Measurements from ENCODE around the gene NXPH3.

Gene NXPH3

GRCh38 chr17:49553676-49554335, 21.9 kb upstream of the NXPH3 start:
- in situ Hi-C loops (cut with MboI; ENCODE audit: low sequenced_read_pairs) = loop anchor here (25.0 kb wide), 1 partner anchor 133 kb away; the partner anchor contains the start of gene SPOP

- in situ Hi-C loops (cut with MboI; ENCODE audit: low sequenced_read_pairs) = loop anchor here (25.0 kb wide), 1 partner anchor 132 kb away; the partner anchor contains the start of gene SPOP
Observed at GRCh38 chr17:49554694-49555494, 20.8 kb upstream of the NXPH3 start.

GRCh38 chr17:49555495-49556222, 20.0 kb upstream of the NXPH3 start:
- in situ Hi-C loops (cut with MboI; ENCODE audit: low sequenced_read_pairs) = loop anchor here (25.0 kb wide), 1 partner anchor 132 kb away; the partner anchor contains the start of gene SPOP

- in situ Hi-C loops (cut with MboI; ENCODE audit: low sequenced_read_pairs) = loop anchor here (25.0 kb wide), 1 partner anchor 131 kb away; the partner anchor contains the start of gene SPOP
Observed at GRCh38 chr17:49556223-49556943, 19.3 kb upstream of the NXPH3 start.

- in situ Hi-C loops (cut with MboI; ENCODE audit: low sequenced_read_pairs) = loop anchor here (25.0 kb wide), 1 partner anchor 130 kb away; the partner anchor contains the start of gene SPOP
Observed at GRCh38 chr17:49557312-49558024, 18.2 kb upstream of the NXPH3 start.

DNA sequence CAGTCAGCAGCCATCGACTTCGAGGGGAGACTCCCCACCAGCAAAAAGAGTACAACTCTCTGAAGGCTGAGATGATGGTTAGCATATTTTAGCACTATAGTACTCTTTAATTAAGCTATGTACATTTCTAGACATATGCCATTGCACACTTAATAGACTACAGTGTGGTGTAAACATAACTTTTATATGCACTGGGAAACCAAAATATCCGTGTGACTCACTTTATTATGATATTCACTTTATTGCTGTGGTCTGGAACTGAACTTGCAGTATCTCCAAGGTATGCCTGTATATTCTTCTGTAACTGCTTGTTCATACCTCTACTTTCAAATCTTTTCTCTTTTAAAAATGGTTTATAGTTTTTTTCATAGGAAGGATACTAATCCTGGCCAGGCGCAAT, 11.0 kb upstream of the NXPH3 start:
- in situ Hi-C loops (cut with MboI; ENCODE audit: low sequenced_read_pairs) = loop anchor here (25.0 kb wide), 1 partner anchor 123 kb away; the partner anchor contains the start of gene SPOP

- in situ Hi-C loops (cut with MboI; ENCODE audit: low sequenced_read_pairs) = loop anchor here (25.0 kb wide), 1 partner anchor 121 kb away; the partner anchor contains the start of gene SPOP
Observed at GRCh38 chr17:49565948-49566491, 9.7 kb upstream of the NXPH3 start.

DNA sequence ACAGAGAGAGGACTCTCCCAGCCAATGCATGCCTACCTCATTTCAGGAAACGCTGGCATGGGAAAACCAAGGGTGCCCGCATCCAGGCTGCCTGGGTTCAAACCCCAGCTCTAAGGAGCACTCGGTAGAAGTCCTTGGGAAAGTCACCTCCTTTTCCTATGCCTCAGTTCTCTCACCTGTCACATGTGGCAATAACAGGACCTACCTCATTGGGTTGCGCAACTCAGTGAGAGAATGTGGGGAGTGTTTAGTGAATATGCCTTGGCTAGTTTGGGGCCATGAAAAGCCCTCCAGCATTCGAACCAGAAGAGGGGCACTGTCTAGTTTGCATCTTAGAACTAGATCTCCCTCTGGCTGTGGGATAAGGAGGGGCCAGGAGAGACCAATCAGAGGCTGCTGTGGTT, 9.0 kb upstream of the NXPH3 start:
- in situ Hi-C loops (cut with MboI; ENCODE audit: low sequenced_read_pairs) = loop anchor here (25.0 kb wide), 1 partner anchor 121 kb away; the partner anchor contains the start of gene SPOP

- in situ Hi-C loops (cut with MboI; ENCODE audit: low sequenced_read_pairs) = loop anchor here (25.0 kb wide), 1 partner anchor 120 kb away; the partner anchor contains the start of gene SPOP
Observed at GRCh38 chr17:49567104-49567521, 8.6 kb upstream of the NXPH3 start.

GRCh38 chr17:49567871-49568694, 7.6 kb upstream of the NXPH3 start:
- in situ Hi-C loops (cut with MboI; ENCODE audit: low sequenced_read_pairs) = loop anchor here (25.0 kb wide), 1 partner anchor 119 kb away; the partner anchor contains the start of gene SPOP

GRCh38 chr17:49568695-49569047, 7.0 kb upstream of the NXPH3 start:
- in situ Hi-C loops (cut with MboI; ENCODE audit: low sequenced_read_pairs) = loop anchor here (25.0 kb wide), 1 partner anchor 119 kb away; the partner anchor contains the start of gene SPOP

DNA sequence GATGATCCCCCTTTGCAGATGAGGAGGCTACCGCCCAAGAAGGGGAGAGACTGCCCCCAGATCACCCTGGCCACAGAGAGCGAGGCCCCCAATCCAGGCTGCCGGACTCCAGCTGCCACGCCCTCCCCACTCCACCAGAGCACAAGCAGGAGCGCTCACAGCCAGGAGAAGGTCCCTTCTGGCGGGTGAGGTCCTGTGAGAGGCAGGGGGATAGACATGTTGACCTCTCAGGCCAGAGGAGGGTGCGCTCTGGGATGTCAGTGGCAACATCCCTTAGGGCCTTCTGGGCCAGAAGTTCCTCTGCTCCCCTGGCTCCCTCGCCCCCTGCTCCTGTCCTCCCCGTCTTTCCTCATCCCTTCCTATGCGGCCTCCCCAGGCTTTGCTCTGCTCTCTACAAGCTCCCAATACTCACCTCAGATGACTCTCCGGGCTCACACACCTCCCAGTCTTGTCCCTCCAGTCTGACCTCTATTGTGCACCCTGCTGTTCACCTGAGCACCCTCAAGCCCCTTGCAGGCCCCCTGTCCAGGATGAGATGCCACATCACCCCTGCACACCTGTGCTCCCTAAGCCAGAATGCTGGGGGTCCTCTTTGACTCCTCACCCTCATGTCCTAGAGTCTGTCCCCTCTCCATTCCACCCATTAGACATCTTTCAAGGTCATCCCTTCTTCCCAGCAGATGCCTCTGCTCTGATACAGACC, 5.0 kb upstream of the NXPH3 start:
- in situ Hi-C loops (cut with MboI; ENCODE audit: low sequenced_read_pairs) = loop anchor here (25.0 kb wide), 1 partner anchor 117 kb away; the partner anchor contains the start of gene SPOP

DNA sequence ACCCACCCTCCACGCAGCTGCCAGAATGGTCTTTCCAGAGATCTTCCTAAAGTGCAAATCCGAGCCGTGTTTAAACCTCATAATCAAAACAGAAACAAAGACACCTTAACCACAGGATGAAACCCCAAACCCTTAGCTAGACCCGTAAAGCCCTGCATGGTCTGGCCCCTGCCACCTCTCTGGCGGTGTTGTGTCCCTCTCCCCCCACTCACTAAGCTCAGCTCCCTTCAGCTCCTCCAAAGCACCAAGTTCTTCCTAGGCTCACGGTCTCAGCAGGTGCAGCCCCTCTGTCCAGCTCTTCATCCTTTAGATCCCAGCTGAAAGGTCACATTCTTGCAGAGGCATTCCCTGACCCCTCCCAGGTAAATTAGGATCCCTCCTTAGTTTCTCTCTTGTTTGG, 4.4 kb upstream of the NXPH3 start:
- in situ Hi-C loops (cut with MboI; ENCODE audit: low sequenced_read_pairs) = loop anchor here (25.0 kb wide), 1 partner anchor 116 kb away; the partner anchor contains the start of gene SPOP

DNA sequence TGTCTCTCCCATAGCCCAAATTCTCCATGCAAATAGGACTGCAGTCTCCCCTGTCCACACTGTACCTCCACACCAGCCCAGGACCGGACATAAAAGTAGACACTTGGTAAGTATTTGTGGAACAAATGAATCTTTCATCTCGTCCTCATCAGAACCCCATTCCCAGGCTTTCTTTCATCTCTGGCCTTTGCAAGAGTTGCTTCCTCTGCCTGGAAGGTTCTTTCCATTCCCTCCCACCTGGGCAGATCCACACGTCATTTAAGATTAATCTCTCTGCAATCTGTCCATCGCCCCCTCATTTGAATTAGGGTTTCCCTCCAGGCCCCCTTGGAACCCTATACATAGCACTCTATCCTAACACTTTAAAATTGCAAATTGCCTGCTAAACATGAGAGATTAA, 3.9 kb upstream of the NXPH3 start:
- in situ Hi-C loops (cut with MboI; ENCODE audit: low sequenced_read_pairs) = loop anchor here (25.0 kb wide), 1 partner anchor 116 kb away; the partner anchor contains the start of gene SPOP

DNA sequence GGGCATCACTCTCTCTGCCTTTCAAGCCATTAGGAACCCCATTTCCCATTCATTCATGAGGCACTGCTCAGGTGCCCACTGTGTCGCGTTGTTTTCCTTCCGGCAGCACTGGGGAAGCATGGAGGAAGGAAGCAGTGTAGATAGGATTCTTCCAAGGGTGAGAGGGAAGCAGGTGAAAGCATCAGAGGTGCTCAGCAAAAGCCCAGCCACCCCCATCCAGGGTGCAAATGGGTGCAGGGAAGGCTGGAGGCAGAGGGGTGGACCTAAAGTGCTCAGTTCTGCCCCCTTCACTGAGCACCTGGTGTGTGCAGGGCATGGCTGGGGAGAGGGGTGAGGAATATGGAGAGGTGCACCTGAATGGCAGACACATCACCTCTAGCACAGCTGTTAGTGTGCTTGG, 3.4 kb upstream of the NXPH3 start:
- in situ Hi-C loops (cut with MboI; ENCODE audit: low sequenced_read_pairs) = loop anchor here (25.0 kb wide), 1 partner anchor 115 kb away; the partner anchor contains the start of gene SPOP

- in situ Hi-C loops (cut with MboI; ENCODE audit: low sequenced_read_pairs) = loop anchor here (25.0 kb wide), 1 partner anchor 114 kb away; the partner anchor contains the start of gene SPOP
Observed at GRCh38 chr17:49572806-49573420, 2.8 kb upstream of the NXPH3 start.

All from hTERT RPE-1 (cell line).